RKO (cell line): ENCODE data around the gene GNG7.
A peak's percentile ranks its signal among the peaks of the same experiment; 100 is the strongest.
"Not testable (repeated sequence)": the region's sequence is repeated elsewhere in the genome, so short reads cannot be mapped to it uniquely, and the experiment has no call there.

Experiments
- DNase-seq: peaks from one replicate; pipeline ENCODE4 v3.0.0-alpha.2; 2016; ENCODE audit warnings: low spot score

GNG7 gene

GRCh38 chr19:2713170-2713569 lies 10.7 kb upstream of the GNG7 start:
- not testable (repeated sequence) for DNase-seq

GRCh38 chr19:2711875-2712205 lies 9.3 kb upstream of the GNG7 start:
- no peak for DNase-seq

- DNase-seq, result peak; percentile 74
These were observed 8.8 kb upstream of the GNG7 start for GRCh38 chr19:2711172-2711874.

GRCh38 chr19:2706251-2706650 lies 3.8 kb upstream of the GNG7 start:
- DNase-seq, result no peak

GRCh38 chr19:2703691-2704216 lies 1.3 kb upstream of the GNG7 start:
- no peak for DNase-seq

- DNase-seq, result no peak
These were observed 563 bp upstream of the GNG7 start for GRCh38 chr19:2703077-2703437.

- DNase-seq, result no peak
These were observed 929 bp downstream of the GNG7 start for GRCh38 chr19:2701361-2702169.

GRCh38 chr19:2700660-2701360 lies 1.7 kb downstream of the GNG7 start:
- DNase-seq, result no peak

GRCh38 chr19:2699413-2700140 lies 2.9 kb downstream of the GNG7 start:
- no peak for DNase-seq

- no peak for DNase-seq
These were observed 8.3 kb downstream of the GNG7 start for GRCh38 chr19:2694196-2694595.

- no peak for DNase-seq
These were observed 8.9 kb downstream of the GNG7 start for GRCh38 chr19:2693492-2694160.

- DNase-seq, result no peak
These were observed 10.5 kb downstream of the GNG7 start for GRCh38 chr19:2691951-2692350.

GRCh38 chr19:2690856-2691255 lies 11.6 kb downstream of the GNG7 start:
- no peak for DNase-seq

GRCh38 chr19:2686360-2686759 lies 16.1 kb downstream of the GNG7 start:
- no peak for DNase-seq

- DNase-seq, result no peak
These were observed 17.2 kb downstream of the GNG7 start for GRCh38 chr19:2685204-2685704.

GRCh38 chr19:2683430-2684003 lies 19.0 kb downstream of the GNG7 start:
- no peak for DNase-seq

- no peak for DNase-seq
These were observed 21.7 kb downstream of the GNG7 start for GRCh38 chr19:2680808-2681207.

GRCh38 chr19:2679439-2679838 lies 23.1 kb downstream of the GNG7 start:
- DNase-seq, result no peak

GRCh38 chr19:2678948-2679347 lies 23.5 kb downstream of the GNG7 start:
- DNase-seq, result not testable (repeated sequence)

GRCh38 chr19:2678044-2678671 lies 24.3 kb downstream of the GNG7 start:
- no peak for DNase-seq

GRCh38 chr19:2676823-2677222 lies 25.7 kb downstream of the GNG7 start:
- DNase-seq, result no peak
